DND-41 (cell line): Measurements from ENCODE around the gene PRKRIP1.

Experiments used
- ATAC-seq: fragments of 200-7000 bp; cut with Tn5 transposase; 3 replicates; pipeline ENCODE4 v1.9.1; 2021; ENCODE audit warnings: low read depth; ENCODE audit not compliant: insufficient read depth
- DNase-seq: peaks from one replicate; pipeline ENCODE4 v3.0.0-alpha.2; 2020
- H2AFZ ChIP-seq: 2 replicates; pipeline ENCODE4 v1.6.0; 2012; ENCODE audit warnings: low read depth, low read length
- H3K27ac ChIP-seq: 2 replicates; pipeline ENCODE4 v1.5.1; 2012; ENCODE audit warnings: low read length, inconsistent platforms
- H3K27me3 ChIP-seq: fragments of 200-600 bp; sonication (generic); 2 replicates; pipeline ENCODE4 v1.6.0; 2012; ENCODE audit warnings: low read length, mild to moderate bottlenecking, inconsistent platforms; ENCODE audit not compliant: insufficient read depth, poor library complexity
- H3K36me3 ChIP-seq: 2 replicates; pipeline ENCODE4 v1.5.1; 2012; ENCODE audit warnings: low read length, inconsistent platforms; ENCODE audit not compliant: insufficient read depth
- H3K4me1 ChIP-seq: 2 replicates; pipeline ENCODE4 v1.5.1; 2012; ENCODE audit warnings: mild to moderate bottlenecking, low read length; ENCODE audit not compliant: insufficient read depth
- H3K4me2 ChIP-seq: 2 replicates; pipeline ENCODE4 v1.6.0; 2012; ENCODE audit warnings: mild to moderate bottlenecking, moderate library complexity, low read length, inconsistent platforms; ENCODE audit not compliant: insufficient read depth
- H3K4me3 ChIP-seq, 2 experiments: fragments of 200-600 bp in 1 of 2; shearing (Covaris generic) in 1 of 2; 2 replicates each; pipeline ENCODE4 v1.5.1; 2012 to 2016; ENCODE audit warnings: inconsistent platforms in 2 of 2, low read length in 2 of 2, mild to moderate bottlenecking in 2 of 2, low read depth in 1 of 2, moderate library complexity in 1 of 2
- H3K79me2 ChIP-seq: 2 replicates; pipeline ENCODE4 v1.6.0; 2012; ENCODE audit warnings: low read length, inconsistent platforms; ENCODE audit not compliant: insufficient read depth
- H3K9ac ChIP-seq: 2 replicates; pipeline ENCODE4 v1.6.0; 2012; ENCODE audit warnings: low read depth, mild to moderate bottlenecking, inconsistent platforms, low read length, moderate library complexity
- H3K9me3 ChIP-seq: 2 replicates; pipeline ENCODE4 v1.5.1; 2012; ENCODE audit warnings: low read length, moderate library complexity, mild to moderate bottlenecking, inconsistent platforms; ENCODE audit not compliant: insufficient read depth, severe bottlenecking
- H4K20me1 ChIP-seq: 2 replicates; pipeline ENCODE4 v1.6.0; 2012; ENCODE audit warnings: low read length; ENCODE audit not compliant: insufficient read depth
- CTCF ChIP-seq: IDR thresholded peaks from 2 replicates; pipeline ENCODE4 v1.5.1; 2012; ENCODE audit warnings: borderline replicate concordance, low read length, moderate library complexity, mild to moderate bottlenecking; ENCODE audit not compliant: poor library complexity, severe bottlenecking; ENCODE audit errors: extremely low read depth
- EZH2 ChIP-seq: IDR thresholded peaks from 3 replicates; pipeline ENCODE4 v1.6.1; 2012; ENCODE audit warnings: borderline replicate concordance, low read depth, mild to moderate bottlenecking, moderate library complexity, low read length, inconsistent platforms; ENCODE audit not compliant: severe bottlenecking

The PRKRIP1 gene

GRCh38 chr7:102469351-102469971 is 73.3 kb downstream of the PRKRIP1 start:
- Histone ChIP-seq H3K9ac (no peak overlapping the region), H3K4me3 (no peak overlapping the region), H3K4me2 (no peak overlapping the region), H4K20me1 (peaks cover 19% of the 10 kb centered on the region), H3K79me2 (peaks cover 18% of the 10 kb centered on the region), H3K27me3 (no peaks in the 10 kb centered on the region), H2AFZ (no peak overlapping the region), H3K27ac (no peak overlapping the region), H3K9me3 (no peaks in the 10 kb centered on the region), H3K4me1 (peaks cover 17% of the 10 kb centered on the region), H3K36me3 (peaks cover 52% of the 10 kb centered on the region)
- ATAC-seq (no peak), DNase-seq (no peak)
- no peak for TF ChIP-seq EZH2
- TF ChIP-seq CTCF = no peak

- H3K9me3 ChIP-seq = no peaks in the 10 kb centered on the region
- H3K4me1 ChIP-seq = peaks cover 17% of the 10 kb centered on the region
- H3K27ac ChIP-seq = no peak overlapping the region
- no peak overlapping the region for H3K9ac ChIP-seq
- peaks cover 12% of the 10 kb centered on the region for H3K79me2 ChIP-seq
- no peaks in the 10 kb centered on the region for H3K27me3 ChIP-seq
- DNase-seq = no peak
- no peak overlapping the region for H3K4me3 ChIP-seq
- peaks cover 48% of the 10 kb centered on the region for H3K36me3 ChIP-seq
- TF ChIP-seq EZH2 (no peak), CTCF (no peak)
- H4K20me1 ChIP-seq = peaks cover 19% of the 10 kb centered on the region
- H2AFZ ChIP-seq = no peak overlapping the region
- ATAC-seq = no peak
- no peak overlapping the region for H3K4me2 ChIP-seq
Observed at GRCh38 chr7:102469972-102470825, 74.0 kb downstream of the PRKRIP1 start.

GRCh38 chr7:102471791-102472125 is 75.6 kb downstream of the PRKRIP1 start:
- Histone ChIP-seq H3K4me1 (peaks cover 6% of the 10 kb centered on the region; the same call in 1 of the 2 replicates), H3K4me3 (no peak overlapping the region), H3K79me2 (0 out of 2 replicates have a peak, but pooled peaks cover 2% of the 10 kb centered on the region), H3K4me2 (no peak overlapping the region), H3K27me3 (no peaks in the 10 kb centered on the region), H3K27ac (no peak overlapping the region), H2AFZ (no peak overlapping the region), H3K9me3 (no peaks in the 10 kb centered on the region), H3K36me3 (peaks cover 48% of the 10 kb centered on the region), H4K20me1 (peaks cover 14% of the 10 kb centered on the region), H3K9ac (no peak overlapping the region)
- ATAC-seq (no peak), DNase-seq (no peak)
- TF ChIP-seq CTCF (no peak), EZH2 (no peak)
